NB4 (cell line): ENCODE results near the gene CHCHD3.
A peak's percentile ranks its signal among the peaks of the same experiment; 100 is the strongest.

Source experiments
- DNase-seq: peaks from one replicate; pipeline ENCODE4 v3.0.0; 2010; ENCODE audit warnings: low read depth
- H3K4me3 ChIP-seq: one replicate; pipeline ENCODE4 v1.5.1; 2011; ENCODE audit warnings: mild to moderate bottlenecking, low read depth, low read length, moderate library complexity
- CTCF ChIP-seq: IDR thresholded peaks from one replicate; pipeline ENCODE4 v1.5.1; 2012; ENCODE audit warnings: low read depth, low read length
- MAX ChIP-seq: IDR thresholded peaks from 2 replicates; pipeline ENCODE4 v1.6.1; 2011; ENCODE audit warnings: low read depth, low read length
- MYC ChIP-seq: IDR thresholded peaks from 2 replicates; pipeline ENCODE4 v1.6.1; 2011; ENCODE audit warnings: low read depth, low read length
- POLR2A ChIP-seq: IDR thresholded peaks from 2 replicates; pipeline ENCODE4 v1.6.1; 2011; ENCODE audit warnings: mild to moderate bottlenecking; ENCODE audit not compliant: insufficient read length; ENCODE audit errors: extremely low read depth

The CHCHD3 gene

GRCh38 chr7:132939495-132939894 is 142.4 kb downstream of the CHCHD3 start:
- TF ChIP-seq MYC (no peak), MAX (no peak), CTCF (no peak), POLR2A (no peak)

GRCh38 chr7:132937286-132937685 is 144.6 kb downstream of the CHCHD3 start:
- H3K4me3 ChIP-seq, result no peak overlapping the region
- TF ChIP-seq MYC (no peak), CTCF (no peak), POLR2A (no peak), MAX (no peak)
- no peak for DNase-seq

More at GRCh38 chr7:132939495-132939894, 142.4 kb downstream of the CHCHD3 start:
- no peak overlapping the region for H3K4me3 ChIP-seq
- DNase-seq, result no peak

- H3K4me3 ChIP-seq, result no peak overlapping the region
- no peak for TF ChIP-seq POLR2A
- no peak for TF ChIP-seq MYC
- TF ChIP-seq CTCF, result no peak
- TF ChIP-seq MAX, result no peak
- DNase-seq, result no peak
Measured at GRCh38 chr7:132935608-132936007, 146.3 kb downstream of the CHCHD3 start.

- no peak for DNase-seq
- no peak overlapping the region for H3K4me3 ChIP-seq
- no peak for TF ChIP-seq MYC
- TF ChIP-seq CTCF, result no peak
- TF ChIP-seq POLR2A, result no peak
- no peak for TF ChIP-seq MAX
Measured at GRCh38 chr7:132934017-132934416, 147.9 kb downstream of the CHCHD3 start.

- H3K4me3 ChIP-seq, result no peak overlapping the region
- TF ChIP-seq MYC (peak; percentile 43; the same call in 1 of the 2 replicates), MAX (peak; percentile 82), POLR2A (no peak), CTCF (no peak)
- peak; percentile 85 for DNase-seq
Measured at GRCh38 chr7:132933072-132933458, 148.8 kb downstream of the CHCHD3 start.

- H3K4me3 ChIP-seq, result no peak overlapping the region
- TF ChIP-seq MYC (no peak), MAX (no peak), CTCF (no peak), POLR2A (no peak)
- peak; percentile 40 for DNase-seq
Measured at GRCh38 chr7:132932296-132933071, 149.4 kb downstream of the CHCHD3 start.
